GM23338 (cell line): ENCODE measurements around the gene GRIK1. TPM values are rescaled to one million over a fixed set of nuclear protein-coding genes. Genes with fewer than 3 reads are reported as not detected.

Experiments
- ATAC-seq: fragments of 200-7000 bp; cut with Tn5 transposase; 3 replicates; pipeline ENCODE4 v1.9.1; 2020
- DNase-seq: peaks from one replicate; pipeline ENCODE4 v3.0.0-alpha.2; 2015; ENCODE audit warnings: low spot score
- H2AFZ ChIP-seq: fragments of 200-600 bp; sonication (generic); 2 replicates; pipeline ENCODE4 v1.8.0; 2016; ENCODE audit warnings: antibody characterized with exemption, mild to moderate bottlenecking, moderate library complexity
- H3F3A ChIP-seq: fragments of 200-600 bp; sonication (generic); replicated peaks from 2 replicates; pipeline ENCODE4 v1.8.0; 2017; ENCODE audit warnings: antibody characterized with exemption, mixed run types, low read depth
- H3K27ac ChIP-seq: fragments of 200-600 bp; sonication (generic); 2 replicates; pipeline ENCODE4 v1.6.1; 2016; ENCODE audit warnings: low read depth
- H3K27me3 ChIP-seq: fragments of 200-600 bp; sonication (generic); 2 replicates; pipeline ENCODE4 v1.8.0; 2016; ENCODE audit warnings: mild to moderate bottlenecking, mixed run types, moderate library complexity; ENCODE audit not compliant: insufficient read depth
- H3K36me3 ChIP-seq: fragments of 200-600 bp; sonication (generic); 2 replicates; pipeline ENCODE4 v1.8.0; 2016; ENCODE audit warnings: mild to moderate bottlenecking; ENCODE audit not compliant: insufficient read depth
- H3K4me1 ChIP-seq: fragments of 200-600 bp; sonication (generic); 2 replicates; pipeline ENCODE4 v1.8.0; 2016; ENCODE audit warnings: mild to moderate bottlenecking, moderate library complexity; ENCODE audit not compliant: insufficient read depth
- H3K4me2 ChIP-seq: fragments of 200-600 bp; sonication (generic); 2 replicates; pipeline ENCODE4 v1.7.1; 2017; ENCODE audit warnings: mixed run types
- H3K4me3 ChIP-seq: fragments of 200-600 bp; sonication (generic); 2 replicates; pipeline ENCODE4 v1.6.1; 2016; ENCODE audit warnings: mixed run types
- H3K79me2 ChIP-seq: fragments of 200-600 bp; sonication (generic); replicated peaks from 2 replicates; pipeline ENCODE4 v1.8.0; 2017; ENCODE audit warnings: mild to moderate bottlenecking; ENCODE audit not compliant: insufficient read depth
- H3K9me2 ChIP-seq: fragments of 200-600 bp; sonication (generic); 2 replicates; pipeline ENCODE4 v1.8.0; 2017; ENCODE audit not compliant: insufficient read depth
- H4K20me1 ChIP-seq: fragments of 200-600 bp; sonication (generic); replicated peaks from 2 replicates; pipeline ENCODE4 v1.8.0; 2017; ENCODE audit warnings: mild to moderate bottlenecking; ENCODE audit not compliant: insufficient read depth
- H3K27ac Mint-ChIP-seq: 2 replicates; pipeline ENCODE4 v1.8.0; 2020; ENCODE audit warnings: inconsistent platforms, mild to moderate bottlenecking, moderate library complexity, mixed read lengths
- H3K27me3 Mint-ChIP-seq: 3 replicates; pipeline ENCODE4 v1.8.0; 2022; ENCODE audit warnings: low read depth, mild to moderate bottlenecking, moderate library complexity, mixed read lengths, inconsistent platforms; ENCODE audit not compliant: insufficient read depth, poor library complexity
- H3K36me3 Mint-ChIP-seq: 3 replicates; pipeline ENCODE4 v1.8.0; 2021; ENCODE audit warnings: low read depth, mild to moderate bottlenecking, inconsistent platforms, moderate library complexity, mixed read lengths
- H3K4me1 Mint-ChIP-seq: 3 replicates; pipeline ENCODE4 v1.8.0; 2020; ENCODE audit warnings: mild to moderate bottlenecking, inconsistent platforms, mixed read lengths
- H3K4me3 Mint-ChIP-seq: 3 replicates; pipeline ENCODE4 v1.8.0; 2021; ENCODE audit warnings: moderate library complexity, mild to moderate bottlenecking, inconsistent platforms, mixed read lengths
- H3K9me3 Mint-ChIP-seq: 3 replicates; pipeline ENCODE4 v1.8.0; 2020; ENCODE audit warnings: moderate library complexity, mild to moderate bottlenecking, inconsistent platforms, mixed read lengths
- CREB1 ChIP-seq: fragments of 250-450 bp; sonication (Bioruptor Pico); IDR thresholded peaks from 2 replicates; pipeline ENCODE4 v1.5.0; 2020; ENCODE audit warnings: low read depth, mild to moderate bottlenecking, moderate library complexity
- EZH2 ChIP-seq: fragments of 200-600 bp; sonication (generic); IDR thresholded peaks from one replicate; pipeline ENCODE4 v1.8.0; 2017; ENCODE audit warnings: antibody characterized with exemption, mild to moderate bottlenecking, low read depth; ENCODE audit not compliant: unreplicated experiment
- EZH2phosphoT487 ChIP-seq: fragments of 200-600 bp; sonication (generic); IDR thresholded peaks from one replicate; pipeline ENCODE4 v1.8.1; 2018; ENCODE audit warnings: antibody characterized with exemption; ENCODE audit not compliant: unreplicated experiment
- JUNB ChIP-seq: IDR thresholded peaks from one replicate; pipeline ENCODE4 v1.6.1; 2016; ENCODE audit warnings: antibody characterized with exemption; ENCODE audit not compliant: unreplicated experiment
- NANOG ChIP-seq: IDR thresholded peaks from 2 replicates; pipeline ENCODE4 v1.6.1; 2016; ENCODE audit warnings: antibody characterized with exemption, borderline replicate concordance
- POLR2AphosphoS5 ChIP-seq: IDR thresholded peaks from 2 replicates; pipeline ENCODE4 v1.6.1; 2016; ENCODE audit warnings: antibody characterized with exemption, low read depth
- STAT1 ChIP-seq: IDR thresholded peaks from one replicate; pipeline ENCODE4 v1.6.1; 2016; ENCODE audit warnings: antibody characterized with exemption; ENCODE audit not compliant: unreplicated experiment
- ZNF114 ChIP-seq: fragments of 250-450 bp; sonication (Bioruptor Pico); IDR thresholded peaks from 2 replicates; pipeline ENCODE4 v1.5.0; 2020; ENCODE audit warnings: mild to moderate bottlenecking, moderate library complexity
- ZNF331 ChIP-seq: fragments of 250-450 bp; sonication (Bioruptor Pico); IDR thresholded peaks from 2 replicates; pipeline ENCODE4 v1.5.0; 2020; ENCODE audit warnings: low read depth, mild to moderate bottlenecking, moderate library complexity
- polyA plus RNA-seq: library from polyadenylated mRNA; unstranded; fragments of >200 nt; fragmentation: Nextera tagmentation; extraction: Ambion mirVana; gene quantifications from 2 replicates; pipeline ENCODE4 v1.2.1, GENCODE V29; 2016
- total RNA-seq: library from RNA; depleted of rRNA; stranded (reverse); fragments of >200 nt; shearing (Covaris generic); gene quantifications from 2 replicates; pipeline ENCODE4 v1.2.3, GENCODE V29; 2014
- TF ChIP-seq, protein P1 (sequence below), 2 experiments: fragments of 200-600 bp in 1 of 2; sonication (generic) in 1 of 2; conservative IDR thresholded peaks; 2 replicates each; pipeline versions ENCODE4 v1.5.1 to v1.6.1; 2016 to 2017; ENCODE audit warnings: antibody characterized with exemption in 2 of 2, low read depth in 2 of 2, mild to moderate bottlenecking in 2 of 2, moderate library complexity in 1 of 2
- TF ChIP-seq, protein P2 (sequence below): IDR thresholded peaks from 2 replicates; pipeline ENCODE4 v1.6.1; 2016; ENCODE audit warnings: antibody characterized with exemption
- TF ChIP-seq, protein P3 (sequence below): IDR thresholded peaks from one replicate; pipeline ENCODE4 v1.6.1; 2018; ENCODE audit warnings: antibody characterized with exemption; ENCODE audit not compliant: unreplicated experiment
- TF ChIP-seq, protein P4 (sequence below): fragments of 250-450 bp; sonication (Bioruptor Pico); IDR thresholded peaks from 2 replicates; pipeline ENCODE4 v1.5.0; 2020; ENCODE audit warnings: mild to moderate bottlenecking, moderate library complexity

GRIK1 gene
- total and polyA plus RNA-seq, 2 experiments from 2014 or later: 0.18 to 0.42 TPM

DNA sequence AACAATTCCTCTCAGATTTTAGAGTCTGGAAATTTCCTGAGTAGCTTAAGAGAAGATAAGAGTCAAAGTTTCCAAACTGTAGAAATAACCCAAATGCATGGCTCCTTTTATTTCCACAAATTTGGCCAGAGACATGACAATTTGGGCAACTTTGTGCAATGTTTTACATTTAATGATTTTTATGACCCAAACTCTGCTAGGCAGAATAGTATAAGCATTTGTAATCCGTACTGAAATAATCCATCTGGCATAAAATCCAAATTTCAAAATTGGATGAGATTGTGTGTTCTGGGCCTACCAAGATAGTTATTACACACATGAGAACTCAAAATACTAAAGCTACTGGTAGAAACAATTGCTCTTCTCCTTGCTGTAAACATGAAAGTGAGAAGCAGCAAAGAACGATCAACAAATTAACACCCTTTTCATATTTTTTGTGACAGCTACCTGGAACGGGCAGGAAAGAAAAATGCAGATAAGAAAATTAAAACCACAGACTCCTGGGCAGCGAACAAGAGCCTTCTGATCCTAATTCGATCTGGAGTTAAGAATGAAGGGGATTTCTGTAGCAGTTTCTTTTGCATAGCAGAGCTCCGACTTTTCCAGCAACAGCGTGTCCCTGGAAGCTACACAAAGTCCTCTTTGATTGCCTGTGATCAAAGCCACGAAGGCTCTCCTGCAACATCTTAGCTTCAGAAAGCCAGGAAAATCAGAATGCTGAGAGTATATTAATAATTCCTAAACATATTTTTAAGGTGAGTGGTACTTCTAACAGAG is 191.2 kb downstream of the GRIK1 start:
- no peak overlapping the region for H3K4me3 Mint-ChIP-seq
- no peak for TF ChIP-seq EZH2phosphoT487
- TF ChIP-seq STAT1: no peak
- no peak for TF ChIP-seq JUNB
- no peak for TF ChIP-seq NANOG
- no peak for TF ChIP-seq ZNF114 (CRISPR knock-in tag)
- no peak for TF ChIP-seq ZNF331 (CRISPR knock-in tag)
- TF ChIP-seq CREB1: no peak
- TF ChIP-seq, protein P1, sequence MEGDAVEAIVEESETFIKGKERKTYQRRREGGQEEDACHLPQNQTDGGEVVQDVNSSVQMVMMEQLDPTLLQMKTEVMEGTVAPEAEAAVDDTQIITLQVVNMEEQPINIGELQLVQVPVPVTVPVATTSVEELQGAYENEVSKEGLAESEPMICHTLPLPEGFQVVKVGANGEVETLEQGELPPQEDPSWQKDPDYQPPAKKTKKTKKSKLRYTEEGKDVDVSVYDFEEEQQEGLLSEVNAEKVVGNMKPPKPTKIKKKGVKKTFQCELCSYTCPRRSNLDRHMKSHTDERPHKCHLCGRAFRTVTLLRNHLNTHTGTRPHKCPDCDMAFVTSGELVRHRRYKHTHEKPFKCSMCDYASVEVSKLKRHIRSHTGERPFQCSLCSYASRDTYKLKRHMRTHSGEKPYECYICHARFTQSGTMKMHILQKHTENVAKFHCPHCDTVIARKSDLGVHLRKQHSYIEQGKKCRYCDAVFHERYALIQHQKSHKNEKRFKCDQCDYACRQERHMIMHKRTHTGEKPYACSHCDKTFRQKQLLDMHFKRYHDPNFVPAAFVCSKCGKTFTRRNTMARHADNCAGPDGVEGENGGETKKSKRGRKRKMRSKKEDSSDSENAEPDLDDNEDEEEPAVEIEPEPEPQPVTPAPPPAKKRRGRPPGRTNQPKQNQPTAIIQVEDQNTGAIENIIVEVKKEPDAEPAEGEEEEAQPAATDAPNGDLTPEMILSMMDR (conservative IDR thresholded peaks at IDR 0.05; ENCODE audit: low read depth in 2 of 2): no peak
- TF ChIP-seq, protein P2, sequence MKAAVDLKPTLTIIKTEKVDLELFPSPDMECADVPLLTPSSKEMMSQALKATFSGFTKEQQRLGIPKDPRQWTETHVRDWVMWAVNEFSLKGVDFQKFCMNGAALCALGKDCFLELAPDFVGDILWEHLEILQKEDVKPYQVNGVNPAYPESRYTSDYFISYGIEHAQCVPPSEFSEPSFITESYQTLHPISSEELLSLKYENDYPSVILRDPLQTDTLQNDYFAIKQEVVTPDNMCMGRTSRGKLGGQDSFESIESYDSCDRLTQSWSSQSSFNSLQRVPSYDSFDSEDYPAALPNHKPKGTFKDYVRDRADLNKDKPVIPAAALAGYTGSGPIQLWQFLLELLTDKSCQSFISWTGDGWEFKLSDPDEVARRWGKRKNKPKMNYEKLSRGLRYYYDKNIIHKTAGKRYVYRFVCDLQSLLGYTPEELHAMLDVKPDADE: no peak
- TF ChIP-seq, protein P3, sequence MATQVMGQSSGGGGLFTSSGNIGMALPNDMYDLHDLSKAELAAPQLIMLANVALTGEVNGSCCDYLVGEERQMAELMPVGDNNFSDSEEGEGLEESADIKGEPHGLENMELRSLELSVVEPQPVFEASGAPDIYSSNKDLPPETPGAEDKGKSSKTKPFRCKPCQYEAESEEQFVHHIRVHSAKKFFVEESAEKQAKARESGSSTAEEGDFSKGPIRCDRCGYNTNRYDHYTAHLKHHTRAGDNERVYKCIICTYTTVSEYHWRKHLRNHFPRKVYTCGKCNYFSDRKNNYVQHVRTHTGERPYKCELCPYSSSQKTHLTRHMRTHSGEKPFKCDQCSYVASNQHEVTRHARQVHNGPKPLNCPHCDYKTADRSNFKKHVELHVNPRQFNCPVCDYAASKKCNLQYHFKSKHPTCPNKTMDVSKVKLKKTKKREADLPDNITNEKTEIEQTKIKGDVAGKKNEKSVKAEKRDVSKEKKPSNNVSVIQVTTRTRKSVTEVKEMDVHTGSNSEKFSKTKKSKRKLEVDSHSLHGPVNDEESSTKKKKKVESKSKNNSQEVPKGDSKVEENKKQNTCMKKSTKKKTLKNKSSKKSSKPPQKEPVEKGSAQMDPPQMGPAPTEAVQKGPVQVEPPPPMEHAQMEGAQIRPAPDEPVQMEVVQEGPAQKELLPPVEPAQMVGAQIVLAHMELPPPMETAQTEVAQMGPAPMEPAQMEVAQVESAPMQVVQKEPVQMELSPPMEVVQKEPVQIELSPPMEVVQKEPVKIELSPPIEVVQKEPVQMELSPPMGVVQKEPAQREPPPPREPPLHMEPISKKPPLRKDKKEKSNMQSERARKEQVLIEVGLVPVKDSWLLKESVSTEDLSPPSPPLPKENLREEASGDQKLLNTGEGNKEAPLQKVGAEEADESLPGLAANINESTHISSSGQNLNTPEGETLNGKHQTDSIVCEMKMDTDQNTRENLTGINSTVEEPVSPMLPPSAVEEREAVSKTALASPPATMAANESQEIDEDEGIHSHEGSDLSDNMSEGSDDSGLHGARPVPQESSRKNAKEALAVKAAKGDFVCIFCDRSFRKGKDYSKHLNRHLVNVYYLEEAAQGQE: no peak
- no peak for TF ChIP-seq POLR2AphosphoS5
- TF ChIP-seq, protein P4, sequence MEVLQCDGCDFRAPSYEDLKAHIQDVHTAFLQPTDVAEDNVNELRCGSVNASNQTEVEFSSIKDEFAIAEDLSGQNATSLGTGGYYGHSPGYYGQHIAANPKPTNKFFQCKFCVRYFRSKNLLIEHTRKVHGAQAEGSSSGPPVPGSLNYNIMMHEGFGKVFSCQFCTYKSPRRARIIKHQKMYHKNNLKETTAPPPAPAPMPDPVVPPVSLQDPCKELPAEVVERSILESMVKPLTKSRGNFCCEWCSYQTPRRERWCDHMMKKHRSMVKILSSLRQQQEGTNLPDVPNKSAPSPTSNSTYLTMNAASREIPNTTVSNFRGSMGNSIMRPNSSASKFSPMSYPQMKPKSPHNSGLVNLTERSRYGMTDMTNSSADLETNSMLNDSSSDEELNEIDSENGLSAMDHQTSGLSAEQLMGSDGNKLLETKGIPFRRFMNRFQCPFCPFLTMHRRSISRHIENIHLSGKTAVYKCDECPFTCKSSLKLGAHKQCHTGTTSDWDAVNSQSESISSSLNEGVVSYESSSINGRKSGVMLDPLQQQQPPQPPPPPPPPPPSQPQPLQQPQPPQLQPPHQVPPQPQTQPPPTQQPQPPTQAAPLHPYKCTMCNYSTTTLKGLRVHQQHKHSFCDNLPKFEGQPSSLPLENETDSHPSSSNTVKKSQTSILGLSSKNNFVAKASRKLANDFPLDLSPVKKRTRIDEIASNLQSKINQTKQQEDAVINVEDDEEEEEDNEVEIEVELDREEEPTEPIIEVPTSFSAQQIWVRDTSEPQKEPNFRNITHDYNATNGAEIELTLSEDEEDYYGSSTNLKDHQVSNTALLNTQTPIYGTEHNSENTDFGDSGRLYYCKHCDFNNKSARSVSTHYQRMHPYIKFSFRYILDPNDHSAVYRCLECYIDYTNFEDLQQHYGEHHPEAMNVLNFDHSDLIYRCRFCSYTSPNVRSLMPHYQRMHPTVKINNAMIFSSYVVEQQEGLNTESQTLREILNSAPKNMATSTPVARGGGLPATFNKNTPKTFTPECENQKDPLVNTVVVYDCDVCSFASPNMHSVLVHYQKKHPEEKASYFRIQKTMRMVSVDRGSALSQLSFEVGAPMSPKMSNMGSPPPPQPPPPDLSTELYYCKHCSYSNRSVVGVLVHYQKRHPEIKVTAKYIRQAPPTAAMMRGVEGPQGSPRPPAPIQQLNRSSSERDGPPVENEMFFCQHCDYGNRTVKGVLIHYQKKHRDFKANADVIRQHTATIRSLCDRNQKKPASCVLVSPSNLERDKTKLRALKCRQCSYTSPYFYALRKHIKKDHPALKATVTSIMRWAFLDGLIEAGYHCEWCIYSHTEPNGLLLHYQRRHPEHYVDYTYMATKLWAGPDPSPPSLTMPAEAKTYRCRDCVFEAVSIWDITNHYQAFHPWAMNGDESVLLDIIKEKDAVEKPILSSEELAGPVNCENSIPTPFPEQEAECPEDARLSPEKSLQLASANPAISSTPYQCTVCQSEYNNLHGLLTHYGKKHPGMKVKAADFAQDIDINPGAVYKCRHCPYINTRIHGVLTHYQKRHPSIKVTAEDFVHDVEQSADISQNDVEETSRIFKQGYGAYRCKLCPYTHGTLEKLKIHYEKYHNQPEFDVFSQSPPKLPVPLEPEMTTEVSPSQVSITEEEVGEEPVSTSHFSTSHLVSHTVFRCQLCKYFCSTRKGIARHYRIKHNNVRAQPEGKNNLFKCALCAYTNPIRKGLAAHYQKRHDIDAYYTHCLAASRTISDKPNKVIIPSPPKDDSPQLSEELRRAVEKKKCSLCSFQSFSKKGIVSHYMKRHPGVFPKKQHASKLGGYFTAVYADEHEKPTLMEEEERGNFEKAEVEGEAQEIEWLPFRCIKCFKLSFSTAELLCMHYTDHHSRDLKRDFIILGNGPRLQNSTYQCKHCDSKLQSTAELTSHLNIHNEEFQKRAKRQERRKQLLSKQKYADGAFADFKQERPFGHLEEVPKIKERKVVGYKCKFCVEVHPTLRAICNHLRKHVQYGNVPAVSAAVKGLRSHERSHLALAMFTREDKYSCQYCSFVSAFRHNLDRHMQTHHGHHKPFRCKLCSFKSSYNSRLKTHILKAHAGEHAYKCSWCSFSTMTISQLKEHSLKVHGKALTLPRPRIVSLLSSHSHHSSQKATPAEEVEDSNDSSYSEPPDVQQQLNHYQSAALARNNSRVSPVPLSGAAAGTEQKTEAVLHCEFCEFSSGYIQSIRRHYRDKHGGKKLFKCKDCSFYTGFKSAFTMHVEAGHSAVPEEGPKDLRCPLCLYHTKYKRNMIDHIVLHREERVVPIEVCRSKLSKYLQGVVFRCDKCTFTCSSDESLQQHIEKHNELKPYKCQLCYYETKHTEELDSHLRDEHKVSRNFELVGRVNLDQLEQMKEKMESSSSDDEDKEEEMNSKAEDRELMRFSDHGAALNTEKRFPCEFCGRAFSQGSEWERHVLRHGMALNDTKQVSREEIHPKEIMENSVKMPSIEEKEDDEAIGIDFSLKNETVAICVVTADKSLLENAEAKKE: no peak
- no peak for TF ChIP-seq EZH2

More for the DNA sequence above, 191.2 kb downstream of the GRIK1 start:
- Mint-ChIP-seq H3K9me3 (no peaks in the 10 kb centered on the region), H3K27ac (no peak overlapping the region), H3K4me1 (peaks cover 22% of the 10 kb centered on the region), H3K27me3 (no peaks in the 10 kb centered on the region), H3K36me3 (no peaks in the 10 kb centered on the region)
- Histone ChIP-seq H2AFZ (no peak overlapping the region; the same call in 1 of the 2 replicates), H4K20me1 (no peaks in the 10 kb centered on the region), H3K9me2 (no peaks in the 10 kb centered on the region), H3K4me2 (no peak overlapping the region), H3K79me2 (no peaks in the 10 kb centered on the region), H3K36me3 (no peaks in the 10 kb centered on the region), H3K4me3 (no peak overlapping the region), H3K27ac (no peak overlapping the region), H3K4me1 (peaks cover 20% of the 10 kb centered on the region), H3K27me3 (no peaks in the 10 kb centered on the region), H3F3A (no peaks in the 10 kb centered on the region)
- DNase-seq (no peak), ATAC-seq (no peak)
